Measurements from ENCODE around the gene AFF2.

Gene AFF2

GRCh38 chrX:148804579-148805355, 304.4 kb downstream of the AFF2 start:
- Histone ChIP-seq H3K9me3 (ENCODE audit: control insufficient read depth, low read length) (no peaks in the 10 kb centered on the region), H3K9ac (no peak overlapping the region), H3K4me1 (no peaks in the 10 kb centered on the region), H3K4me3 (ENCODE audit: low read depth, low read length) (no peak overlapping the region), H2AFZ (no peak overlapping the region), H3K79me2 (no peaks in the 10 kb centered on the region), H3K36me3 (ENCODE audit: control insufficient read depth, insufficient read depth, low read length) (no peaks in the 10 kb centered on the region), H3K4me2 (ENCODE audit: low read length) (no peak overlapping the region), H3K27ac (no peak overlapping the region), H3K27me3 (ENCODE audit: control insufficient read depth, insufficient read depth, low read length) (no peaks in the 10 kb centered on the region)
- TF ChIP-seq, protein P1, sequence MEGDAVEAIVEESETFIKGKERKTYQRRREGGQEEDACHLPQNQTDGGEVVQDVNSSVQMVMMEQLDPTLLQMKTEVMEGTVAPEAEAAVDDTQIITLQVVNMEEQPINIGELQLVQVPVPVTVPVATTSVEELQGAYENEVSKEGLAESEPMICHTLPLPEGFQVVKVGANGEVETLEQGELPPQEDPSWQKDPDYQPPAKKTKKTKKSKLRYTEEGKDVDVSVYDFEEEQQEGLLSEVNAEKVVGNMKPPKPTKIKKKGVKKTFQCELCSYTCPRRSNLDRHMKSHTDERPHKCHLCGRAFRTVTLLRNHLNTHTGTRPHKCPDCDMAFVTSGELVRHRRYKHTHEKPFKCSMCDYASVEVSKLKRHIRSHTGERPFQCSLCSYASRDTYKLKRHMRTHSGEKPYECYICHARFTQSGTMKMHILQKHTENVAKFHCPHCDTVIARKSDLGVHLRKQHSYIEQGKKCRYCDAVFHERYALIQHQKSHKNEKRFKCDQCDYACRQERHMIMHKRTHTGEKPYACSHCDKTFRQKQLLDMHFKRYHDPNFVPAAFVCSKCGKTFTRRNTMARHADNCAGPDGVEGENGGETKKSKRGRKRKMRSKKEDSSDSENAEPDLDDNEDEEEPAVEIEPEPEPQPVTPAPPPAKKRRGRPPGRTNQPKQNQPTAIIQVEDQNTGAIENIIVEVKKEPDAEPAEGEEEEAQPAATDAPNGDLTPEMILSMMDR (IDR thresholded peaks at IDR 0.05) = no peak

GRCh38 chrX:148806145-148806870, 305.9 kb downstream of the AFF2 start:
- H3K27ac ChIP-seq = no peak overlapping the region
- no peak overlapping the region for H3K9ac ChIP-seq
- no peak overlapping the region for H3K4me3 ChIP-seq (ENCODE audit: low read depth, low read length)
- H3K79me2 ChIP-seq = no peaks in the 10 kb centered on the region
- H2AFZ ChIP-seq = no peak overlapping the region
- H3K4me1 ChIP-seq = no peaks in the 10 kb centered on the region
- TF ChIP-seq, protein P1 (IDR thresholded peaks at IDR 0.05) = no peak
- H3K9me3 ChIP-seq (ENCODE audit: control insufficient read depth, low read length) = no peaks in the 10 kb centered on the region
- H3K36me3 ChIP-seq (ENCODE audit: control insufficient read depth, insufficient read depth, low read length) = no peaks in the 10 kb centered on the region
- no peak overlapping the region for H3K4me2 ChIP-seq (ENCODE audit: low read length)
- H3K27me3 ChIP-seq (ENCODE audit: control insufficient read depth, insufficient read depth, low read length) = no peaks in the 10 kb centered on the region

DNA sequence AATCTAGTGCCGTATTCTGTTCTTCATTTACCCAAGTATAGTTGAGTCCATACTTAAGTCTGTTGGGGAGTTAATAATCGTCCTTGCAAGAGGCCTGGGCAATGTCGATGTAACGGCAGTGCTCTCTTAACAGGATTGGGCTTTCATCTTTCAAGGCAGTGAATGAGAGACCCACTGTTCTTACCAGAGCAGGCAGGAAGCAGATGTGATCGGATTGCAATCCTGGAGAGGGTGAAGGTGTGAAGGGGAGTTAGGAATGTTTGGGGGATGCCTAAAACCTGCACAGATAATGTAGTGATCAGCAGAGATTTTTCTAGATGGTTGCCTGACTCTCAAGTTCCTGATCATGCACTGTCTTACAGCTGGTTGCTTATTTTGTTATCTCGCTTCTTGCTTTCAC, 308.4 kb downstream of the AFF2 start:
- no peak overlapping the region for H3K4me2 ChIP-seq (ENCODE audit: low read length)
- H3K4me3 ChIP-seq (ENCODE audit: low read depth, low read length) = no peak overlapping the region
- no peaks in the 10 kb centered on the region for H3K4me1 ChIP-seq
- no peak overlapping the region for H3K9ac ChIP-seq
- no peaks in the 10 kb centered on the region for H3K9me3 ChIP-seq (ENCODE audit: control insufficient read depth, low read length)
- H3K36me3 ChIP-seq (ENCODE audit: control insufficient read depth, insufficient read depth, low read length) = no peaks in the 10 kb centered on the region
- no peak overlapping the region for H3K27ac ChIP-seq
- no peak overlapping the region for H2AFZ ChIP-seq
- TF ChIP-seq, protein P1 (IDR thresholded peaks at IDR 0.05) = no peak
- H3K79me2 ChIP-seq = no peaks in the 10 kb centered on the region
- H3K27me3 ChIP-seq (ENCODE audit: control insufficient read depth, insufficient read depth, low read length) = no peaks in the 10 kb centered on the region

GRCh38 chrX:148811236-148811635, 310.8 kb downstream of the AFF2 start:
- no peak overlapping the region for H2AFZ ChIP-seq
- no peak overlapping the region for H3K4me3 ChIP-seq (ENCODE audit: low read depth, low read length)
- no peaks in the 10 kb centered on the region for H3K79me2 ChIP-seq
- H3K9ac ChIP-seq = no peak overlapping the region
- no peaks in the 10 kb centered on the region for H3K27me3 ChIP-seq (ENCODE audit: control insufficient read depth, insufficient read depth, low read length)
- no peak overlapping the region for H3K4me2 ChIP-seq (ENCODE audit: low read length)
- H3K4me1 ChIP-seq = no peaks in the 10 kb centered on the region
- TF ChIP-seq, protein P1 (IDR thresholded peaks at IDR 0.05) = no peak
- no peaks in the 10 kb centered on the region for H3K9me3 ChIP-seq (ENCODE audit: control insufficient read depth, low read length)
- no peak overlapping the region for H3K27ac ChIP-seq
- H3K36me3 ChIP-seq (ENCODE audit: control insufficient read depth, insufficient read depth, low read length) = no peaks in the 10 kb centered on the region
